NCI-H187 treated with DMSO at 0.1 percent for 48 hours (cell line): Measurements from ENCODE around the gene SCT.
A peak's percentile ranks its signal among the peaks of the same experiment; 100 is the strongest.

Experiments
- DNase-seq: peaks from one replicate; lab custom pipeline; 2025; lab: John Stamatoyannopoulos, UW

Gene SCT

DNA sequence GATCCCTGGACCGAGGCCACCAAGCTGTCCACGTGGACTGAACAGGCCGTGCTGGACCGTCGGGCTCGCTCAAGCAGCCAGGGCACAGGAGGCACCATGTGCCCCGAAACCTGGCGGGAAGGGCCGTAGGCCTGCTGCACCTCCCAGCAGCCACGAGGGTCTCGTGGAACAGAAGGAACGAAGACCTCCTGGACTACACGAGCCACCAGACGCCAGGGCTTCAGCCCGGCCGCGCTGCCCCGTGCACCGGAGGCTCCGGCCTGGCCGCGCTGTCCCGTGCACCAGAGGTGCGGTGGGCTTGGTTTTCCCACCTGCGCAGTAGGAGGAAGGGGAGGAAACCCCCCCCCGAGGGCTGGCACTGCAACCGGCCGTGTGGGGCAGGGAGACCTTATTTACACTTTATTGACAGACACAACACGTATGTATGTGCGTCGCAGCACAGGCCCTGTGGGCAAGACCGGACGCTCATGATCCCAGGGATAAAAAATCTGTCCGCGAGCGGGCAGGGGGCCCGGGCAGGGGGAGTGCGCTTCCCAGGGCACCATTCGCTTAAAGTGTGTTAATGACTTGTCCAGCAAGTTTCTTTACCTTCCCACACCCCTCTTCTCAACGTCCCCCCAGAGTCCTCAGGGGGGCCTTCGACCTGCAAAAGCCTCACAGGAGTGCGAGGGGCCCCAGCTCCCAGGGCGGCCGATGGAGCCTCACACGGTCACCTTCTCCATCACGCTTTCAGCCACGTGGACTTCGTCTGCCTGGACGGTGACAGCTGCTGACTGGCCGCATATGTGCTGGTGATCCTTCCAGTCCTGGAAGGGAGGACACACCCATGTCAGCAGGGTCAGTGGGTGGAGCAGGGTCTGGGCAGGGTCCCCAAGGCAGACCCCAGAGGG, 17.1 kb upstream of the SCT start:
- DNase-seq, result no peak

- no peak for DNase-seq
Measured at GRCh38 chr11:643366-643765, 16.4 kb upstream of the SCT start.

DNA sequence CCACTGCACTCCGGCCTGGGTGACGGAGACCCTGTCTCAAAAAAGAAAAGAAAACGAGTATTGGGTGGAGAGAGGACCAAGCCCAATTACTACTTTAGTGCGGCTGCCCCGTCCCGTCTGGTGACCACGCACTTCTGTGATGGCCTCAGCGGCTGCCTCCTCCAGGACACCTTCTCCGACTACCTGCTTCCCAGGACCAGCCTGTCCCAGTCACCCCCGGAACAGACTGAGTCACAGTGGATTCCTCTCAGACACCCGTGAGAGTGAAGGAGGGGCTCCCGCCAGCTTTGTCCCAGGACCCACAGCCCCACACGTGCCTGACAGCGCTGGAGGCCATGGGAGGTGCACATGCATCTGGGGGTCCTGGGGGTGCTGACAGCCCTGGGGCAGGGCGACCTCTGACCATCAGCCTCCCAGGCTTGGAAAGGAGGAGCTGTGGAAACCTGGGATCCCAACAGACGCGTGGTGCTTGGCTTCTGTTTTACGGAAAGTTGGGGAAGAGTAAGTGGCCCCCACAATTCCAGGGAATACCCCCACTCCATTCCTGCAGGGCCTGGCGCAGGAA, 14.9 kb upstream of the SCT start:
- DNase-seq, result no peak

DNA sequence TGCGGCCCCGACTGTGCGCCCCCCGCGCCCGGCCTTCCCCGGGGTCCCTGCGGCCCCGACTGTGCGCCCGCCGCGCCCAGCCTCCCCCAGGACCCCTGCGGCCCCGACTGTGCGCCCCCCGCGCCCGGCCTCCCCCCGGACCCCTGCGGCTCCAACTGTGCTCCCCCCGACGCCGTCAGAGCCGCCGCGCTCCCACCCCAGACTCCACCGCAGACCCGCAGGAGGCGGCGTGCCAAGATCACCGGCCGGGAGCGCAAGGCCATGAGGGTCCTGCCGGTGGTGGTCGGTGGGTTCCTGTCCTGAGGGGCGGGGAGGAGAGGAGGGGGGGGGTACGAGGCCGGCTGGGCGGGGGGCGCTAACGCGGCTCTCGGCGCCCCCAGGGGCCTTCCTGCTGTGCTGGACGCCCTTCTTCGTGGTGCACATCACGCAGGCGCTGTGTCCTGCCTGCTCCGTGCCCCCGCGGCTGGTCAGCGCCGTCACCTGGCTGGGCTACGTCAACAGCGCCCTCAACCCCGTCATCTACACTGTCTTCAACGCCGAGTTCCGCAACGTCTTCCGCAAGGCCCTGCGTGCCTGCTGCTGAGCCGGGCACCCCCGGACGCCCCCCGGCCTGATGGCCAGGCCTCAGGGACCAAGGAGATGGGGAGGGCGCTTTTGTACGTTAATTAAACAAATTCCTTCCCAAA, 13.2 kb upstream of the SCT start:
- DNase-seq, result no peak

GRCh38 chr11:639332-639955, 12.5 kb upstream of the SCT start:
- DNase-seq, result no peak

DNA sequence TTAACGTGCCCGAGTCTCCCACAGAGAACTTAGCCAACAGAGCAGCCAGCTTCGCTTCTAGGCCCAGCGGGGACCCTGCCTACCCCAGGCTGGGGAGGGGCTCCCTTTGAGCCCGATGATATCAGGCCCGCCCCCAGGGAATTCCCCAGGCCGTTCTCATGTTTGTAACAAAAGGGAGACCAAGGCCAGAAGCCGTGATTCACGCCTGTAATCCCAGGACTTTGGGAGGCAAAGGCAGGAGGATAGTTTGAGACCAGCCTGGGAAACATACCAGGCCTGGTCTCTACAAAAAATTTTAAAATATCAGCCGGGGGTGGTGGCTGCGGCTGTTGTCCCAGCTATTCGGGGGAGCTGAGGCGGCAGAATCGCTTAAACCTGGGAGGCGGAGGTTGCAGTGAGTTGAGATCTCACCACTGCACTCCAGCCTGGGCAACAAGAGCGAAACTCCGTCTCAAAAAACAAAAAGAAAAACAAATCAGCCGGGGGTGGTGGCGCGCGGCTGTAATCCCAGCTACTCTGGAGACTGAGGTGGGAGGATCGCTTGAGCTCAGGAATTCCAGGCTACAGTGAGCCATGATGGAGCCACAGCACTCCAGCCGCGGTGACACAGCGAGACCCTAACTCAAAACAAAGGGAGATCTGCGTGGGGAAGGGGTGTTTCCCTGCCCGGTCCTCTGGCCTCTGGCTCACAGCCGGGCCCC, 11.8 kb upstream of the SCT start:
- no peak for DNase-seq

DNA sequence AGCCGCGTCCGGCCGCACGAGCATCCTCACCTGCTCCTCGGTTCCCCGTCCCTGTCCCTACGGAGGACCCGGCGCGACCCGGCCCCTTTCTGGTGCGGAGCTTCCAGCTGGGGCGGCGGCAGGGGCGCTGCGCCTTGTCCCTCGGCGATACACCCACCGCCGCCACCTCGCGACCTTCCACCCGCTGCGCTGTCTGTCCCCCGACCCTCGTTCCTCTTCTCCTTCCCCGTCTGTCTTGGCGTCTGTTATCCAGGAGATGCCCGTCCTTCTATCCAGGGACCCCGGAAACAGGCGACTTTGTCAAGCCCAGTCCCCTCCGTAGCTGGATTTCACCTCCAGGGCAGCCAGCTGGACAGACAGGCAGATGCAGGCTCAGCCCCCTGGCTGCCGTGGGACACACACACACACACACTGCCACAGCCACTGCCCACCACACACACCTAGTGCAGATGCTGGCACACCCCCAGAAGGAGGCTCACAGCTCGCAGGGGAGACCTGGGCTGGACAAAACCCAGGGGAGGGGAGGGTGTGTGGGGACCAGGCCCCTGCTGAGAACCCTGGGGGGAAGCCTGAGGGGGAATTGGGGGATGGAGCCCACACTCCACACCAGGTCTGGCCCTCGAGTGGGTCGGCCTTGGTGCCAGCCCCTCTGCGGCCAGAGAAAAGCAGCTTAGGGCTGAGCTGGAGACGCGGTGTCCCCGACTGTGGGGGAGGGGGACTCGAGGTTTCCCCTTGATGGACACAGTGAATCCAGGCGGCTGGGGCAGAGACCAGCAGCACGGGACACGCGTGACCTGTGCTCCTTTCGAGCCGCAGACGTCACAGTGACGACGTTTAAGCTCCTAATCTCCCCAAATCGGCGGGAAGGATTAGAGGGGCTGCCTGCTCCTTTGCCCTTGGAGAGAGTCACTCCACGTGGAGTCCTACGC, 10.9 kb upstream of the SCT start:
- DNase-seq, result no peak

- DNase-seq, result no peak
Measured at GRCh38 chr11:637333-637592, 10.3 kb upstream of the SCT start.

DNA sequence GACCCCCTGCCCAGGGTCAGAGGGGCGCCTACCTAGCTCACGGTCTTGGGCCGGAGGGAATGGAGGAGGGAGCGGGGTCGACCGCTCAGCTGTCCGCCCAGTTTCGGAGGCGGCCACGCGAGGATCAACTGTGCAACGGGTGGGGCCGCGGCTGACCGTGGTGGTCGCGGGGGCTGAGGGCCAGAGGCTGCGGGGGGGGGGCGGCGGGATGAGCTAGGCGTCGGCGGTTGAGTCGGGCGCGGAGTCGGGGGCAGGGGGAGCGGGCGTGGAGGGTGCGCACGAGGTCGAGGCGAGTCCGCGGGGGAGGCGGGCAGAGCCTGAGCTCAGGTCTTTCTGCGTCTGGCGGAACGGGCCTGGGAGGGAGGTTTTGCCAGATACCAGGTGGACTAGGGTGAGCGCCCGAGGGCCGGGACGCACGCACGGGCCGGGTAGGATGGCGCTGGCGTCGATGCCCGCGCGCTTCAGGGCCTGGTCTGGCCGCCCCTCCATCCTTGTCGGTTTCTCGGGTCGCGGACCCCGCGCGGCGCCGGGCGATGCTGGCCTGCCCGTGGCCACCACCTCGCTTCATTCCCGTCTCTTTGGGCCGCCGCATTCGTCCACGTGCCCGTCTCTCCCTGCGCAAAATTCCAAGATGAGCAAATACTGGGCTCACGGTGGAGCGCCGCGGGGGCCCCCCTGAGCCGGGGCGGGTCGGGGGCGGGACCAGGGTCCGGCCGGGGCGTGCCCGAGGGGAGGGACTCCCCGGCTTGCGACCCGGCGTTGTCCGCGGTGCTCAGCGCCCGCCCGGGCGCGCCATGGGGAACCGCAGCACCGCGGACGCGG, 9.7 kb upstream of the SCT start, which contains the start of gene DRD4:
DRD4 (plus strand) TSS at position 759 of the 822 bp plus-strand sequence; CDS start at position 795, 36 bp downstream.
- DNase-seq, result no peak

DNA sequence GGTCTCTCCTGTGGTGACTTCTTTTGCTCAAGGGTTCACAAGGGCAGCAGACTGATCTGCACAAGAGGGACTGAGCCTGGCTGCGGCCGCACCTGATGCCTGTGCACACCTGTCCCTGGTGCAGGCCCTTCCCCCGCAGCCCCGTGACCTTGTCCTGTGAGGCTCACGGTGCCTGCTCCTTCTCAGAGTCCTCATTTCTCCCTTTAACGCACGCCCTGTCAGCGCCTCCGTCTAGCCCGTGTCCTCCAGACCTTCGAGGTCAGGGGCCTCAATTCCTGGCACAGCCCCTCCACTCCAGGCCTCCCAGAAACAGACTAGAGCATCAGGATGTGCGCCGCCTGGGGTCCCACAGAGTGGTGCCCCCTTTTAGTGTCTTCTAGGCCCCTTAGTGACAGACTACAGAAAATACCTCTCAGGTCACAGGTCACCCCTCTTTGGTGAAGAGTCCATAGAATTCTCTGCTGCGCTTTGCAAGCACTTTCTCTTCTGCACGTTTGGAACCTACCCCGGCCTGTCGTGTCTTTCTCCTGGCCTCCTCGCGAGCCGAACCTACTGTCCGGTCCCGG, 9.0 kb upstream of the SCT start:
- no peak for DNase-seq

DNA sequence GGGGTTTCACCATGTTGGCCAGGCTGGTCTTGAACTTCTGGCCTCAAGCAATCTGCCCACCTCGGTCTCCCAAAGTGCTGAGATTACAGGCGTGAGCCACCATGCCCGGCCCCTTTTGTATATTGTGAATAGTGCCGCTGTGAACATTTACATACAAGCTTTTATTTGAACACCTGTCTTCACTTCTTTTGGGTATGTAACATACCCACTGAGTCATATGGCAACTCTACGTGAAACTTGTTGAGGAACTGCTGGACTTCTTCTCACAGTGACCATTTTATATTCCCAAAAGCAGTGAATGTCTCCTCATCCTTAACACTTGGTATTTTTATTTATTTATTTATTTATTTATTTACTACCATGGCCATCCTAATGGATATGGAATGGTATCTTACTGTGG, 3.9 kb upstream of the SCT start:
- no peak for DNase-seq

DNA sequence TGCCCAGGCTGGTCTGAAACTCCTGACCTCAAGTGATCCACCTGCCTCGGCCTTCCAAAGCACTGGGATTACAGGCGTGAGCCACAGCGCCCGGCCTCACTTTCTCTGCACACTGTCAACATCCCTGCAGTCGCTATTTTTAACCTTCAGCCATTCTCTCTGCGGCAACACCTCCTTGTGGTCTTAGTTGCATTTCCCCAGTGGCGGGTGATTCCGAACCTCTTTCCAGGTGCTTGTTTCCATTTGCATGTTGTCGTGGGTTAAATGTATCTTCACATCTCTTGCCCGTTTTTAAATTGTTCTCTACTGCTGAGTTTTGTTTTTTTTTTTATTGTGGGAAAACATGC, 2.2 kb upstream of the SCT start:
- DNase-seq, result peak; percentile 4

DNA sequence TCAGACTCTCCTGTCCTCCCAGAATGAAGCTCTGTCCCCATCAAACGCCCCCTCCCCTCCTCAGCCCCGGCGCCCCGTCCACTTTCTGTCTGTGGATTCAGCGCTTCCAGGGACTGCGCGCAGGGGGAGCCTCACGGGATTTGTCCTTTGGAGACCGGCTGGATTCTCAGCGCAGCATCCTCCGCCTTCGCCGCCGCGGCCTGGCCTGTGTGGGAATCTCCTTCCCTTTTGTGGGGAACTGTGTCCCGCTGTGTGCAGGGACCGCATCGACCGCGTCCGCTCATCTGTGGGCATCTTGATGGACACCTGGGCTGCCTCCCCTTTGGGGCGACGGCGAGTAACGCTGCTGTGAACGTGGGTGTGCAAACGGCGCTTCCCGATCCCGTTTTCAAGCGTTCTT, 1.1 kb upstream of the SCT start:
- no peak for DNase-seq

DNA sequence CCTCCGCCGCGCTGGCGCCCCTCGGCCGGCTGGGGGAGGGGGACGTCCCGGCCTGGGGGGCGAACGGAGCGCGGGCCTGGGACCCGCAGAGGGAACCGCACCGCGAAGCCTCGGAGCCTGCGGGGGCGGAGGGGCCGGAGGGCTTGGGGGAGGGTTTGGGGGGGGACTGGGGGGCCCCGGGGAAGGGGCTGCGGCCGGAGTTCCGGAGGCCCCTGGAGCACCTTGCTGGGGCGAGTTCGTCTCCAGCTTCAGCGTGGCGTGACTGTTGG, 261 bp upstream of the SCT start:
- no peak for DNase-seq

DNA sequence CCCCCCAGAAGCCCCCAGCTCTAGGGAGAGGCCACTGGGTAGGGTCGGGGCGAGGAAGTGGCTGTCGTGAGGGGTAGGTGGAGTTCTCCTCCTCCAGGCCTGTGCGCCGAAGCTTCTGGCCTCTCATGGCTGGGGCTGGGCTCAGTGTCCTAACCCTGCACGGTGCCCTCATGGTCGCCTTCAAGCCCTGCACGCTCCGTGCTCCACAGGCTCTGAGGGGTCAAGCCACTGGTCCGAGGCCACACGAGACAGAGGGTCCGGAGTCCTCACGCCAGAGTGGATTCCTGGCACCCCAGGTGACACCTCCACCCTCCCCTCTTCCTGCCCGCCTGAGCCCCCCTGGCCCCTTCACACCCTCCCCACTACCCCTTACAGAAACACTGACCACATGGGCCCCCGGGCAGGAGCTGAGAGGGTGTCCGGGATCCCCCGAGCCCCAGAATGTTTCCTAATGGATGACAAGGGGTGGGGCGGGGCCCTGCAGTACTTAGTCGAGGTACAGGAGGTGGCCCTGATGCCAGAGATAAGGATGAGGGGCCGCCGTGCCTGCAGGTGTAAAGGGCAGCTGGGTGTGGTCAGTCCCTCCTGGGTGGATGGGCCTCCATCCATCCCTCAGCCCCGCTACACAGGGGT, 1.2 kb downstream of the SCT start:
- DNase-seq, result no peak

- DNase-seq, result no peak
Measured at GRCh38 chr11:624705-625635, 2.0 kb downstream of the SCT start, which contains the start of gene CDHR5. Gene CDHR5 (minus strand): TSS chr11:624955. CDS start chr11:624902, 53 bp downstream.

DNA sequence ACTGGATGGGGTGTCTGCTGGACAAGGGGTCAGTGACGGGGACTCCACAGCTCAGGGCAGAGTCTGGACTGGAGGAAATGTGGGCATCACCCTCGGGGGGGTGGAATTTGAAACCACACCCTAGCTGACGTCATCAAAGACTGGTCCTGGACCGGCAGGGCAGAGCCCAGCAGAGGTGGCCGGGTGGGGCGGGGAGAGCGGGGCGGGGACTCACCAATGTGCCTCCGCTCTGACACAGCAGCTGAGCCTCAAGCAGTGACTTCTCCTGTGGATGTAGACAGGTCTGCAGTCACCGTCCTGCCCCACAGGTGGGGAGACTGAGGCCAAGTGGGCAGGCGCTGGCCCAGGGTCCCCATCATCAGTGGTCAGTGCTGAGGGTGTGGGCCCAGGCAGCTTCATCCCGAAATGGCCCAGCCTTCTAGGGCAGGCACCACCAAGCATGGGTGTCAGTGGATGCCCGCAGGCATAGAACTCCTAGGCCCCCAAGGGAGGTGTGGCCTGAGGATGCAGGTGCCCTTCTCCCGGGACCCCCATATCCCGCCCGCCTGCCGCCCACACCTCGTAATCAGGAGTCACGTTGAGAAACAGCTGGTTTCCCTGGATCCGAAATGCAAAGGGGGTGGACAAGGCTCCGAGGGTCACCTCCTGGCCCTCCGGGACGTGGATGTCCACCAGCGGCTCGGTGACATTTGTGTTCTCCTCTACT, 2.8 kb downstream of the SCT start:
- DNase-seq, result no peak

GRCh38 chr11:623349-623869, 3.6 kb downstream of the SCT start:
- DNase-seq, result no peak
